HUES6 (cell line): ENCODE results near the gene PMPCA.

Experiments used
- H3K27ac ChIP-seq: 2 replicates; pipeline ENCODE4 v1.7.0; 2013; ENCODE audit warnings: low read depth, mild to moderate bottlenecking, low read length, inconsistent platforms
- H3K27me3 ChIP-seq: 2 replicates; pipeline ENCODE4 v1.6.1; 2013; ENCODE audit warnings: low read length; ENCODE audit not compliant: control insufficient read depth, insufficient read depth
- H3K36me3 ChIP-seq: 2 replicates; pipeline ENCODE4 v1.6.1; 2013; ENCODE audit warnings: low read length; ENCODE audit not compliant: control insufficient read depth, insufficient read depth
- H3K4me1 ChIP-seq: 2 replicates; pipeline ENCODE4 v1.6.1; 2013; ENCODE audit warnings: low read length; ENCODE audit not compliant: control insufficient read depth, insufficient read depth
- H3K4me3 ChIP-seq: 2 replicates; pipeline ENCODE4 v1.5.1; 2013; ENCODE audit warnings: low read depth, low read length
- H3K9ac ChIP-seq: one replicate; pipeline ENCODE4 v1.6.1; 2013; ENCODE audit warnings: mild to moderate bottlenecking, low read length
- H3K9me3 ChIP-seq: 2 replicates; pipeline ENCODE4 v1.6.1; 2013; ENCODE audit warnings: low read depth, low read length; ENCODE audit not compliant: control insufficient read depth, insufficient read depth

PMPCA gene

GRCh38 chr9:136386018-136386417 is 24.4 kb upstream of the PMPCA start:
- Histone ChIP-seq H3K36me3 (peaks cover 88% of the 10 kb centered on the region), H3K9me3 (no peaks in the 10 kb centered on the region), H3K9ac (no peak overlapping the region), H3K4me3 (no peak overlapping the region), H3K27ac (no peak overlapping the region), H3K27me3 (no peaks in the 10 kb centered on the region), H3K4me1 (no peaks in the 10 kb centered on the region)

DNA sequence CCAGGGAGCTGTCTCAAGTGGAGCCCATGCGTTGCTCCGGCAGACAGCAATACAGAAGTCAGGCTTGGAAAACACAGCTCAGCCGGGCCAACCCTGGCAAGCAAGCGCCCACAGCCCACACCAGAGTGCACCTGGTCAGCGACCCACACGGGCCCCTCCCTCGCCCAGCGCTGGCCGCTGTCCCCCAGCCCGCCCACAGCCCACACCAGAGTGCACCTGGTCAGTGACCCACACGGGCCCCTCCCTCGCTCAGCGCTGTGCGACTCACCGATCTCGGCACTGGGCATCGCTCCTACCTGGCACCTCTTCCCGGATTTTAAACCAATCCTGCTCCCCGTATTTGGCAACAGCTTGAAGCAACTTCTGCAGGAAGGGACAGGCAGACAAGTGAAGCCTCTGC is 23.2 kb upstream of the PMPCA start:
- Histone ChIP-seq H3K27me3 (no peaks in the 10 kb centered on the region), H3K4me1 (no peaks in the 10 kb centered on the region), H3K27ac (no peak overlapping the region), H3K36me3 (peaks cover 88% of the 10 kb centered on the region), H3K4me3 (no peak overlapping the region), H3K9me3 (no peaks in the 10 kb centered on the region), H3K9ac (no peak overlapping the region)

GRCh38 chr9:136389396-136389795 is 21.1 kb upstream of the PMPCA start:
- H3K36me3 ChIP-seq, result peaks cover 88% of the 10 kb centered on the region

GRCh38 chr9:136391737-136392537 is 18.5 kb upstream of the PMPCA start:
- Histone ChIP-seq H3K36me3 (peaks cover 92% of the 10 kb centered on the region), H3K4me1 (no peaks in the 10 kb centered on the region), H3K27ac (no peak overlapping the region), H3K9me3 (no peaks in the 10 kb centered on the region), H3K4me3 (no peak overlapping the region), H3K9ac (no peak overlapping the region), H3K27me3 (no peaks in the 10 kb centered on the region)

More at GRCh38 chr9:136389396-136389795, 21.1 kb upstream of the PMPCA start:
- H3K27ac ChIP-seq, result no peak overlapping the region
- H3K4me3 ChIP-seq, result no peak overlapping the region
- no peaks in the 10 kb centered on the region for H3K4me1 ChIP-seq
- H3K9ac ChIP-seq, result no peak overlapping the region
- H3K27me3 ChIP-seq, result no peaks in the 10 kb centered on the region
- H3K9me3 ChIP-seq, result no peaks in the 10 kb centered on the region

- H3K36me3 ChIP-seq, result peaks cover 90% of the 10 kb centered on the region
These were observed 17.7 kb upstream of the PMPCA start for GRCh38 chr9:136392538-136393449.

GRCh38 chr9:136393531-136393930 is 16.9 kb upstream of the PMPCA start:
- Histone ChIP-seq H3K27me3 (no peaks in the 10 kb centered on the region), H3K9ac (no peak overlapping the region), H3K36me3 (peaks cover 91% of the 10 kb centered on the region), H3K4me1 (peaks cover under 1% of the 10 kb centered on the region; the same call in 1 of the 2 replicates), H3K27ac (no peak overlapping the region), H3K9me3 (no peaks in the 10 kb centered on the region), H3K4me3 (no peak overlapping the region)

More at GRCh38 chr9:136392538-136393449, 17.7 kb upstream of the PMPCA start:
- Histone ChIP-seq H3K4me1 (no peaks in the 10 kb centered on the region), H3K9me3 (no peaks in the 10 kb centered on the region), H3K9ac (no peak overlapping the region), H3K27me3 (no peaks in the 10 kb centered on the region), H3K4me3 (no peak overlapping the region), H3K27ac (no peak overlapping the region)

GRCh38 chr9:136394312-136395019 is 16.0 kb upstream of the PMPCA start:
- peaks cover 84% of the 10 kb centered on the region for H3K36me3 ChIP-seq
- H3K9me3 ChIP-seq, result no peaks in the 10 kb centered on the region
- no peaks in the 10 kb centered on the region for H3K27me3 ChIP-seq
- peaks cover 7% of the 10 kb centered on the region; the same call in 1 of the 2 replicates for H3K4me1 ChIP-seq
- no peak overlapping the region for H3K4me3 ChIP-seq
- H3K27ac ChIP-seq, result no peak overlapping the region
- no peak overlapping the region for H3K9ac ChIP-seq

DNA sequence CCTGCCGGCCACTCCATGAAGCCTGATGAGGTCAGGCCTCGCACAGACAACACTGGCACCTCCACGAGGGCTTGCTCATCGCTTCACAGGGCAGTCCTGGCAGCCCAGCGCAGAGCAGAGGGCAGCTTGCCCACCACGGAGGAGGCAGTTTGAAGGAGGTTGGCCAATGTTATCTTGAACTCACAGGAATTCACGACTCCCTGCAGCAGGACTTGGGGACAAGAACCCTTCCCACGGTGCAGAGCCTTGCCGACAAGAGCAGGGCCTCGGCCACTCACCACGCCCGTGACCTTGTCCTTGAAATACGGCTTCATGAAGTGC is 15.5 kb upstream of the PMPCA start:
- H3K27me3 ChIP-seq, result no peaks in the 10 kb centered on the region
- H3K27ac ChIP-seq, result no peak overlapping the region
- no peak overlapping the region for H3K9ac ChIP-seq
- H3K4me1 ChIP-seq, result peaks cover 7% of the 10 kb centered on the region; the same call in 1 of the 2 replicates
- peaks cover 79% of the 10 kb centered on the region for H3K36me3 ChIP-seq
- H3K9me3 ChIP-seq, result no peaks in the 10 kb centered on the region
- H3K4me3 ChIP-seq, result no peak overlapping the region

DNA sequence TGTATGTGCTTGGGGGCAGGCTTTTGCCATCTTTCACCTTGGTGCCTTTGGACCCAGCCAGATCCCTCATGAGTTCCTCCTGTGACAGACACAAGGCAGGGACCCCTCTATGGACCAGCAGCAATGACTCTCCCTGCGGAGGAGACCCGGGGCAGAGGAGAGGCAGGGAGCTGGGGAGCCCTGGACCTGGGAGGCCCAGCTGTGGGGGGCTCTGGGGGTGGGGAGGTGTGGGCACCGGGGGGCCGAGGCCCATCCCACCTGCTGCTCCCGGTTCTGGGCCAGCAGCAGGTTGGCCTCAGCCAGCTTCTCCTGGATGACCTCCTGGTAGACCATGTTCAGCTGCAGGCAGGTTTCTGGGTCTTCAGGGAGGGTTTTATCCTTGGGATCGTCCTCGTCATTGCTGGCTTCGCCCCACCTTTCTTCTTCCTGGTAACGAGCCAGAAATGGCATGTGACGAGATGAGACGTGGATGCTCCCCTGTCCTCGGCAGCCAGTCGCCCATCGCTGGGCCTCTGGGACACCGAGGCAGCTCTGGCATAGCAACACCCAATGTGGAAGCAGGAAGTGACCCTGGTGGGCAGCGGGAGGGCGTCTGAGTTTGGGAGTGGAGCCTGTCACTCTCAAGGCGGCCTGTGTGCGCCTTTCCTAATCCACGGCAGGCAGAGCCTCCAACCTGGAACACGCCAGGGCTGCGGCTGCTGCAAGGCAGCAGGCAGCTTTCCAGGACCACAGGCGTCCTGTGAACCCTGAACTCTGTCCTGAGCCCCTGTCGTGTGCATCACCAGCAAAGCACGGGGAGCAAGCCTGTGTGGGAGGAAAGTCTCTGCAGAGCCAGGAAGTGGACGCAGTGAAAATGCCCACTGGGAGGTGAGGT is 14.9 kb upstream of the PMPCA start:
- Histone ChIP-seq H3K27me3 (no peaks in the 10 kb centered on the region), H3K4me3 (no peak overlapping the region), H3K9me3 (no peaks in the 10 kb centered on the region), H3K9ac (no peak overlapping the region), H3K27ac (no peak overlapping the region), H3K36me3 (peaks cover 77% of the 10 kb centered on the region), H3K4me1 (peaks cover 11% of the 10 kb centered on the region; the same call in 1 of the 2 replicates)

GRCh38 chr9:136396219-136396515 is 14.3 kb upstream of the PMPCA start:
- Histone ChIP-seq H3K9ac (no peak overlapping the region), H3K9me3 (no peaks in the 10 kb centered on the region), H3K36me3 (peaks cover 75% of the 10 kb centered on the region), H3K4me3 (no peak overlapping the region), H3K4me1 (peaks cover 12% of the 10 kb centered on the region; the same call in 1 of the 2 replicates), H3K27ac (no peak overlapping the region), H3K27me3 (no peaks in the 10 kb centered on the region)
